ENCODE results near the gene FOXE3. TPM values are rescaled to one million over a fixed set of nuclear protein-coding genes. Genes with fewer than 3 reads are reported as not detected.

The FOXE3 gene
- total and polyA plus RNA-seq, 9 of the 15 experiments (the other 6 are each of a cell fraction or from before 2014, with no cell fraction given) = not detected

DNA sequence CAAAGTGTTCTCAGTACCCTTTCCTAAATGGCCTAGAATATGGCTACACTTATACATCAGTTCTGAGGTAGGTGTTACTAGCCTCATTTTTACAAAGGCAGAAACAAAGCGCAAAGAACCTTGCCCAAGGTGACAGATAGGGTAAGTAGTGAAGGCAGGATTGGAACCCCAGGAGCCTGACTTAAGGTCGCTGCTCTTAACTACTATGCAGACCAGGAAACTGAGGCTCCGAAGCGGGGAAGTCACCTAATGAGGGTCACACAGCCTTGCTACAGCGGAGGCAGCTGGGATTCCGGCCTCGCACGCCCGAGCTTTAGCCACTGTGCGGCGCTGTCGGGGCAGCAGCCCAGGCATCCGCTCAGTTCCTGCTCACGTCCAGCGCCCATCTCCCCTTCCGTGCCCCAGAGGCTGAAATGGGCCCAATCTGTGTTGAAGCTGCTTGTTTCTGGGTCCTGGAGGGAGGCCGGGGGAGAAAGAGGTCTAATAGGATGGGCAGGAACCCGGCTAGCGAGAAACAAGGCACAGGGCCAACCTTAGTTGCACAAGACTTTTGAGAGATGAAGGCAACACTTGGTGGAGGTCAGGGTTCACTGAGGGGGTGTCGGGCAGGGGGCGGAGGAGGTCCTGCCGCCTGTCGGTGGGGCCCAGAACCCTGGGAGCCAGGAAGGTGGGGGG lies 20.4 kb downstream of the FOXE3 start (continued):
- TF ChIP-seq, protein P1, sequence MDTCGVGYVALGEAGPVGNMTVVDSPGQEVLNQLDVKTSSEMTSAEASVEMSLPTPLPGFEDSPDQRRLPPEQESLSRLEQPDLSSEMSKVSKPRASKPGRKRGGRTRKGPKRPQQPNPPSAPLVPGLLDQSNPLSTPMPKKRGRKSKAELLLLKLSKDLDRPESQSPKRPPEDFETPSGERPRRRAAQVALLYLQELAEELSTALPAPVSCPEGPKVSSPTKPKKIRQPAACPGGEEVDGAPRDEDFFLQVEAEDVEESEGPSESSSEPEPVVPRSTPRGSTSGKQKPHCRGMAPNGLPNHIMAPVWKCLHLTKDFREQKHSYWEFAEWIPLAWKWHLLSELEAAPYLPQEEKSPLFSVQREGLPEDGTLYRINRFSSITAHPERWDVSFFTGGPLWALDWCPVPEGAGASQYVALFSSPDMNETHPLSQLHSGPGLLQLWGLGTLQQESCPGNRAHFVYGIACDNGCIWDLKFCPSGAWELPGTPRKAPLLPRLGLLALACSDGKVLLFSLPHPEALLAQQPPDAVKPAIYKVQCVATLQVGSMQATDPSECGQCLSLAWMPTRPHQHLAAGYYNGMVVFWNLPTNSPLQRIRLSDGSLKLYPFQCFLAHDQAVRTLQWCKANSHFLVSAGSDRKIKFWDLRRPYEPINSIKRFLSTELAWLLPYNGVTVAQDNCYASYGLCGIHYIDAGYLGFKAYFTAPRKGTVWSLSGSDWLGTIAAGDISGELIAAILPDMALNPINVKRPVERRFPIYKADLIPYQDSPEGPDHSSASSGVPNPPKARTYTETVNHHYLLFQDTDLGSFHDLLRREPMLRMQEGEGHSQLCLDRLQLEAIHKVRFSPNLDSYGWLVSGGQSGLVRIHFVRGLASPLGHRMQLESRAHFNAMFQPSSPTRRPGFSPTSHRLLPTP (IDR thresholded peaks at IDR 0.05; ENCODE audit: borderline replicate concordance, extremely low read depth, insufficient read length) = no peak
- no peak for TF ChIP-seq SMAD3 (CRISPR knock-in tag; conservative IDR thresholded peaks at IDR 0.05)
- TF ChIP-seq, protein P2, sequence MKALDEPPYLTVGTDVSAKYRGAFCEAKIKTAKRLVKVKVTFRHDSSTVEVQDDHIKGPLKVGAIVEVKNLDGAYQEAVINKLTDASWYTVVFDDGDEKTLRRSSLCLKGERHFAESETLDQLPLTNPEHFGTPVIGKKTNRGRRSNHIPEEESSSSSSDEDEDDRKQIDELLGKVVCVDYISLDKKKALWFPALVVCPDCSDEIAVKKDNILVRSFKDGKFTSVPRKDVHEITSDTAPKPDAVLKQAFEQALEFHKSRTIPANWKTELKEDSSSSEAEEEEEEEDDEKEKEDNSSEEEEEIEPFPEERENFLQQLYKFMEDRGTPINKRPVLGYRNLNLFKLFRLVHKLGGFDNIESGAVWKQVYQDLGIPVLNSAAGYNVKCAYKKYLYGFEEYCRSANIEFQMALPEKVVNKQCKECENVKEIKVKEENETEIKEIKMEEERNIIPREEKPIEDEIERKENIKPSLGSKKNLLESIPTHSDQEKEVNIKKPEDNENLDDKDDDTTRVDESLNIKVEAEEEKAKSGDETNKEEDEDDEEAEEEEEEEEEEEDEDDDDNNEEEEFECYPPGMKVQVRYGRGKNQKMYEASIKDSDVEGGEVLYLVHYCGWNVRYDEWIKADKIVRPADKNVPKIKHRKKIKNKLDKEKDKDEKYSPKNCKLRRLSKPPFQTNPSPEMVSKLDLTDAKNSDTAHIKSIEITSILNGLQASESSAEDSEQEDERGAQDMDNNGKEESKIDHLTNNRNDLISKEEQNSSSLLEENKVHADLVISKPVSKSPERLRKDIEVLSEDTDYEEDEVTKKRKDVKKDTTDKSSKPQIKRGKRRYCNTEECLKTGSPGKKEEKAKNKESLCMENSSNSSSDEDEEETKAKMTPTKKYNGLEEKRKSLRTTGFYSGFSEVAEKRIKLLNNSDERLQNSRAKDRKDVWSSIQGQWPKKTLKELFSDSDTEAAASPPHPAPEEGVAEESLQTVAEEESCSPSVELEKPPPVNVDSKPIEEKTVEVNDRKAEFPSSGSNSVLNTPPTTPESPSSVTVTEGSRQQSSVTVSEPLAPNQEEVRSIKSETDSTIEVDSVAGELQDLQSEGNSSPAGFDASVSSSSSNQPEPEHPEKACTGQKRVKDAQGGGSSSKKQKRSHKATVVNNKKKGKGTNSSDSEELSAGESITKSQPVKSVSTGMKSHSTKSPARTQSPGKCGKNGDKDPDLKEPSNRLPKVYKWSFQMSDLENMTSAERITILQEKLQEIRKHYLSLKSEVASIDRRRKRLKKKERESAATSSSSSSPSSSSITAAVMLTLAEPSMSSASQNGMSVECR (CRISPR knock-in tag; IDR thresholded peaks at IDR 0.05) = no peak; the same call in 1 of the 2 replicates
- TF ChIP-seq, protein P3, sequence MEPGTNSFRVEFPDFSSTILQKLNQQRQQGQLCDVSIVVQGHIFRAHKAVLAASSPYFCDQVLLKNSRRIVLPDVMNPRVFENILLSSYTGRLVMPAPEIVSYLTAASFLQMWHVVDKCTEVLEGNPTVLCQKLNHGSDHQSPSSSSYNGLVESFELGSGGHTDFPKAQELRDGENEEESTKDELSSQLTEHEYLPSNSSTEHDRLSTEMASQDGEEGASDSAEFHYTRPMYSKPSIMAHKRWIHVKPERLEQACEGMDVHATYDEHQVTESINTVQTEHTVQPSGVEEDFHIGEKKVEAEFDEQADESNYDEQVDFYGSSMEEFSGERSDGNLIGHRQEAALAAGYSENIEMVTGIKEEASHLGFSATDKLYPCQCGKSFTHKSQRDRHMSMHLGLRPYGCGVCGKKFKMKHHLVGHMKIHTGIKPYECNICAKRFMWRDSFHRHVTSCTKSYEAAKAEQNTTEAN (CRISPR knock-in tag; IDR thresholded peaks at IDR 0.05) = no peak
- 0 out of 2 replicates have a peak, but pooled peaks have one; percentile 29 for TF ChIP-seq MIER1 (IDR thresholded peaks at IDR 0.05; ENCODE audit: low read depth)
- peak; percentile 20; the same call in 1 of the 2 replicates for TF ChIP-seq CBFB (CRISPR knock-in tag; IDR thresholded peaks at IDR 0.05)
- TF ChIP-seq NFIX (CRISPR knock-in tag; IDR thresholded peaks at IDR 0.05; ENCODE audit: low read depth) = no peak
- TF ChIP-seq, protein P4, sequence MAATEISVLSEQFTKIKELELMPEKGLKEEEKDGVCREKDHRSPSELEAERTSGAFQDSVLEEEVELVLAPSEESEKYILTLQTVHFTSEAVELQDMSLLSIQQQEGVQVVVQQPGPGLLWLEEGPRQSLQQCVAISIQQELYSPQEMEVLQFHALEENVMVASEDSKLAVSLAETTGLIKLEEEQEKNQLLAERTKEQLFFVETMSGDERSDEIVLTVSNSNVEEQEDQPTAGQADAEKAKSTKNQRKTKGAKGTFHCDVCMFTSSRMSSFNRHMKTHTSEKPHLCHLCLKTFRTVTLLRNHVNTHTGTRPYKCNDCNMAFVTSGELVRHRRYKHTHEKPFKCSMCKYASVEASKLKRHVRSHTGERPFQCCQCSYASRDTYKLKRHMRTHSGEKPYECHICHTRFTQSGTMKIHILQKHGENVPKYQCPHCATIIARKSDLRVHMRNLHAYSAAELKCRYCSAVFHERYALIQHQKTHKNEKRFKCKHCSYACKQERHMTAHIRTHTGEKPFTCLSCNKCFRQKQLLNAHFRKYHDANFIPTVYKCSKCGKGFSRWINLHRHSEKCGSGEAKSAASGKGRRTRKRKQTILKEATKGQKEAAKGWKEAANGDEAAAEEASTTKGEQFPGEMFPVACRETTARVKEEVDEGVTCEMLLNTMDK (IDR thresholded peaks at IDR 0.05; ENCODE audit: borderline replicate concordance, insufficient read depth, low read depth, low read length, poor library complexity, severe bottlenecking) = peak; percentile 29
- no peak for TF ChIP-seq CBFA2T2 (conservative IDR thresholded peaks at IDR 0.05)
- peak; percentile 89 for TF ChIP-seq XRCC5 (IDR thresholded peaks at IDR 0.05; ENCODE audit: low read depth, low read length)
- TF ChIP-seq SMARCE1 (IDR thresholded peaks at IDR 0.05) = peak; percentile 35; the same call in 1 of the 2 replicates
- TF ChIP-seq, protein P5, sequence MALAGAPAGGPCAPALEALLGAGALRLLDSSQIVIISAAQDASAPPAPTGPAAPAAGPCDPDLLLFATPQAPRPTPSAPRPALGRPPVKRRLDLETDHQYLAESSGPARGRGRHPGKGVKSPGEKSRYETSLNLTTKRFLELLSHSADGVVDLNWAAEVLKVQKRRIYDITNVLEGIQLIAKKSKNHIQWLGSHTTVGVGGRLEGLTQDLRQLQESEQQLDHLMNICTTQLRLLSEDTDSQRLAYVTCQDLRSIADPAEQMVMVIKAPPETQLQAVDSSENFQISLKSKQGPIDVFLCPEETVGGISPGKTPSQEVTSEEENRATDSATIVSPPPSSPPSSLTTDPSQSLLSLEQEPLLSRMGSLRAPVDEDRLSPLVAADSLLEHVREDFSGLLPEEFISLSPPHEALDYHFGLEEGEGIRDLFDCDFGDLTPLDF (CRISPR knock-in tag; IDR thresholded peaks at IDR 0.05) = no peak
- no peak for TF ChIP-seq FOXM1 (IDR thresholded peaks at IDR 0.05; ENCODE audit: low read depth)
- TF ChIP-seq FOXM1 (CRISPR knock-in tag; IDR thresholded peaks at IDR 0.05; ENCODE audit: low read depth) = 0 out of 2 replicates have a peak, but pooled peaks have one; percentile 33
- no peak for TF ChIP-seq ZNF121 (CRISPR knock-in tag; conservative IDR thresholded peaks at IDR 0.05)

Measured in K562 (cell line).